K562 (cell line): ENCODE measurements around the gene LRP2BP. TPM values are rescaled to one million over a fixed set of nuclear protein-coding genes. Genes with fewer than 3 reads are reported as not detected.

Experiments used
- BMI1 ChIP-seq: fragments of 150-350 bp; IDR thresholded peaks from 2 replicates; pipeline ENCODE4 v1.6.1; 2014; ENCODE audit warnings: low read length
- BRD4 ChIP-seq: fragments of 200-600 bp; sonication (generic); IDR thresholded peaks from 2 replicates; pipeline ENCODE4 v1.6.1; 2017; ENCODE audit warnings: inconsistent platforms
- CXXC5 ChIP-seq: fragments of 250-450 bp; sonication (Bioruptor Pico); IDR thresholded peaks from 2 replicates; pipeline ENCODE4 v1.8.0; 2022; ENCODE audit warnings: inconsistent platforms, mild to moderate bottlenecking, moderate library complexity
- ETS2 ChIP-seq: IDR thresholded peaks from 2 replicates; pipeline ENCODE4 v1.6.1; 2016; ENCODE audit warnings: borderline replicate concordance, missing genetic modification characterization, mild to moderate bottlenecking, moderate library complexity, missing compliant biosample characterization; ENCODE audit not compliant: poor library complexity, severe bottlenecking
- GATAD2B ChIP-seq: fragments of 450-650 bp; IDR thresholded peaks from 2 replicates; pipeline ENCODE4 v1.6.1; 2017; ENCODE audit warnings: mild to moderate bottlenecking, borderline replicate concordance
- HCFC1 ChIP-seq: IDR thresholded peaks from 2 replicates; pipeline ENCODE4 v1.6.1; 2012; ENCODE audit warnings: low read depth, low read length, improper control_type of control experiment
- JUN ChIP-seq, 2 experiments: sonication (generic) in 1 of 2; formaldehyde crosslinking in 1 of 2; IDR thresholded peaks; 2 replicates each; pipeline versions ENCODE4 v1.6.1 to v1.8.0; 2012 to 2022; ENCODE audit warnings: borderline replicate concordance in 2 of 2, mild to moderate bottlenecking in 2 of 2, improper control_type of control experiment in 1 of 2, low read depth in 1 of 2, low read length in 1 of 2, missing genetic modification reagents in 1 of 2
- MIER1 ChIP-seq: fragments of 450-650 bp; IDR thresholded peaks from 2 replicates; pipeline ENCODE4 v1.6.1; 2016; ENCODE audit warnings: antibody characterized with exemption, mild to moderate bottlenecking, low read depth
- NFIX ChIP-seq: fragments of 250-450 bp; sonication (Bioruptor Pico); IDR thresholded peaks from 2 replicates; pipeline ENCODE4 v1.4.0; 2020; ENCODE audit warnings: low read depth, mild to moderate bottlenecking, moderate library complexity
- NR1H2 ChIP-seq: sonication (generic); formaldehyde crosslinking; IDR thresholded peaks from 2 replicates; pipeline ENCODE4 v1.4.0; 2020; ENCODE audit warnings: mild to moderate bottlenecking, missing genetic modification reagents
- POLR2AphosphoS5 ChIP-seq: IDR thresholded peaks from 2 replicates; pipeline ENCODE4 v1.6.1; 2011; ENCODE audit warnings: mild to moderate bottlenecking, low read depth, low read length, moderate library complexity; ENCODE audit not compliant: control insufficient read depth, insufficient read depth
- PRMT5 ChIP-seq: sonication (generic); formaldehyde crosslinking; IDR thresholded peaks from 2 replicates; pipeline ENCODE4 v1.5.0; 2020; ENCODE audit warnings: missing genetic modification reagents
- SETDB1 ChIP-seq: IDR thresholded peaks from one replicate; pipeline ENCODE4 v1.6.1; 2012; ENCODE audit warnings: low read length, control low read depth, inconsistent platforms
- TAF9B ChIP-seq: fragments of 450-650 bp; IDR thresholded peaks from 2 replicates; pipeline ENCODE4 v1.6.1; 2018; ENCODE audit warnings: mild to moderate bottlenecking; ENCODE audit not compliant: partially characterized antibody
- ZFX ChIP-seq: sonication (generic); formaldehyde crosslinking; IDR thresholded peaks from 2 replicates; pipeline ENCODE4 v1.8.0; 2022; ENCODE audit warnings: mild to moderate bottlenecking, missing genetic modification reagents, moderate library complexity
- ZNF165 ChIP-seq: fragments of 250-450 bp; sonication (Bioruptor Pico); IDR thresholded peaks from 2 replicates; pipeline ENCODE4 v1.4.0; 2020; ENCODE audit warnings: borderline replicate concordance
- ZNF263 ChIP-seq: sonication (generic); formaldehyde crosslinking; IDR thresholded peaks from 2 replicates; pipeline ENCODE4 v1.8.0; 2022; ENCODE audit warnings: mild to moderate bottlenecking, missing genetic modification reagents, borderline replicate concordance
- ZNF586 ChIP-seq: fragments of 450-650 bp; formaldehyde crosslinking; conservative IDR thresholded peaks from 2 replicates; pipeline ENCODE4 v1.4.0; 2020; ENCODE audit warnings: mild to moderate bottlenecking, moderate library complexity
- polyA plus RNA-seq, 8 experiments: library from polyadenylated mRNA; depleted of rRNA in 4 of 8; stranded (reverse) in 5 of 8; unstranded in 3 of 8; fragments of >200 nt; fragmentation: Nextera tagmentation in 2 of 8; fragmentation: Illumina TruSeq in 1 of 8; extraction: Ambion mirVana in 2 of 8; extraction: Trizol in 1 of 8; gene quantifications; 2 replicates each; pipeline versions ENCODE4 v1.2.1 to v1.2.3, GENCODE V29; 2011 to 2014; ENCODE audit warnings: inconsistent platforms in 1 of 8, missing spikeins in 1 of 8
- total RNA-seq, 7 experiments: library from RNA; depleted of rRNA in 6 of 7; stranded (reverse); fragments of >200 nt in 6 of 7; fragmentation: Illumina TruSeq in 2 of 7; extraction: Trizol in 2 of 7; gene quantifications; 2 replicates each; pipeline versions ENCODE4 v1.2.1 to v1.2.3, GENCODE V29; 2011 to 2021; ENCODE audit warnings: low replicate concordance in 1 of 7
- TF ChIP-seq, protein P1 (sequence below): sonication (generic); formaldehyde crosslinking; IDR thresholded peaks from 2 replicates; pipeline ENCODE4 v1.8.0; 2022; ENCODE audit warnings: missing genetic modification reagents, mild to moderate bottlenecking, borderline replicate concordance
- TF ChIP-seq, protein P2 (sequence below): fragments of 450-650 bp; formaldehyde crosslinking; IDR thresholded peaks from 2 replicates; pipeline ENCODE4 v1.4.0; 2020; ENCODE audit warnings: mild to moderate bottlenecking
- TF ChIP-seq, protein P3 (sequence below): fragments of 450-650 bp; IDR thresholded peaks from 2 replicates; pipeline ENCODE4 v1.6.1; 2016; ENCODE audit warnings: missing biosample characterization, missing genetic modification characterization
- TF ChIP-seq, protein P4 (sequence below): sonication (generic); formaldehyde crosslinking; IDR thresholded peaks from 2 replicates; pipeline ENCODE4 v1.8.1; 2023; ENCODE audit warnings: mild to moderate bottlenecking, missing genetic modification reagents
- TF ChIP-seq, protein P5 (sequence below): fragments of 450-650 bp; formaldehyde crosslinking; IDR thresholded peaks from 2 replicates; pipeline ENCODE4 v1.4.0; 2020; ENCODE audit warnings: mild to moderate bottlenecking, moderate library complexity

Gene LRP2BP
- total and polyA plus RNA-seq, 9 of the 15 experiments (the other 6 are each of a cell fraction or from before 2014, with no cell fraction given), result 0.42 to 2.1 (median 0.62) TPM

DNA sequence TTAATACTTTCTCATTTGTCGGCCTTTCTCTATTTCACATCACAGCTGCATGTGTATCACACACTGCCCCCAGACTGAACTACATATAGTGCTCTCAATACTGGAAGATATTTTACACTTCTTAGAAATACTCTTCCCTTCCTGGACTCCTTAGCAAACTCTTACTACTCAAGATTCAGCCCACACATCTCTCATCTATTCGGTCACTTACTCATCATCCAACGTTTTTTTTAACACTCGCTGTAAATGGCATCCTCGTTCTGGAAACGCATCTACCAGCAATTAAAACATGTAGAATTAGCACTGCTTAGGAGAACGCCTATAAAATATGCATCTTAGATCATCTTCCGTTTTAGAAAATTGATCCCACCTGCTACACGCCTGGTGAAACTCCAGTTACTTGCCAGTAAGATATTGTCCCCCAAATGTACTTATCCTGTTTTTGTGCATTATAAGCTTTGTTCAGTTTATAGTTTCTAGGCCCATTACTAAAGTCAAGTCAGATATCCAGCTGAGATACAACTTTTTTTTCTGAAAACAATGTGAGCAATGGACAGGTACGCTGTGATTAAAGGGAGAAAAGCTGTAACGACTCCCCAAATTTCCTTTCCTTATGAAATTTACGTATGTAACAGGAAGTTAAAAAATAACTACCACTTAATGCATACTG lies 1.0 kb downstream of the LRP2BP start (continued):
- TF ChIP-seq, protein P1, sequence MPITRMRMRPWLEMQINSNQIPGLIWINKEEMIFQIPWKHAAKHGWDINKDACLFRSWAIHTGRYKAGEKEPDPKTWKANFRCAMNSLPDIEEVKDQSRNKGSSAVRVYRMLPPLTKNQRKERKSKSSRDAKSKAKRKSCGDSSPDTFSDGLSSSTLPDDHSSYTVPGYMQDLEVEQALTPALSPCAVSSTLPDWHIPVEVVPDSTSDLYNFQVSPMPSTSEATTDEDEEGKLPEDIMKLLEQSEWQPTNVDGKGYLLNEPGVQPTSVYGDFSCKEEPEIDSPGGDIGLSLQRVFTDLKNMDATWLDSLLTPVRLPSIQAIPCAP (CRISPR knock-in tag), result no peak
- TF ChIP-seq, protein P2, sequence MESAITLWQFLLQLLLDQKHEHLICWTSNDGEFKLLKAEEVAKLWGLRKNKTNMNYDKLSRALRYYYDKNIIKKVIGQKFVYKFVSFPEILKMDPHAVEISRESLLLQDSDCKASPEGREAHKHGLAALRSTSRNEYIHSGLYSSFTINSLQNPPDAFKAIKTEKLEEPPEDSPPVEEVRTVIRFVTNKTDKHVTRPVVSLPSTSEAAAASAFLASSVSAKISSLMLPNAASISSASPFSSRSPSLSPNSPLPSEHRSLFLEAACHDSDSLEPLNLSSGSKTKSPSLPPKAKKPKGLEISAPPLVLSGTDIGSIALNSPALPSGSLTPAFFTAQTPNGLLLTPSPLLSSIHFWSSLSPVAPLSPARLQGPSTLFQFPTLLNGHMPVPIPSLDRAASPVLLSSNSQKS, result no peak
- no peak for TF ChIP-seq ZNF165 (CRISPR knock-in tag)
- no peak for TF ChIP-seq ETS2
- TF ChIP-seq GATAD2B, result no peak
- TF ChIP-seq, protein P3, sequence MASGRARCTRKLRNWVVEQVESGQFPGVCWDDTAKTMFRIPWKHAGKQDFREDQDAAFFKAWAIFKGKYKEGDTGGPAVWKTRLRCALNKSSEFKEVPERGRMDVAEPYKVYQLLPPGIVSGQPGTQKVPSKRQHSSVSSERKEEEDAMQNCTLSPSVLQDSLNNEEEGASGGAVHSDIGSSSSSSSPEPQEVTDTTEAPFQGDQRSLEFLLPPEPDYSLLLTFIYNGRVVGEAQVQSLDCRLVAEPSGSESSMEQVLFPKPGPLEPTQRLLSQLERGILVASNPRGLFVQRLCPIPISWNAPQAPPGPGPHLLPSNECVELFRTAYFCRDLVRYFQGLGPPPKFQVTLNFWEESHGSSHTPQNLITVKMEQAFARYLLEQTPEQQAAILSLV (tag), result no peak
- TF ChIP-seq HCFC1, result no peak
- no peak for TF ChIP-seq SETDB1
- no peak for TF ChIP-seq BRD4
- TF ChIP-seq, protein P4, sequence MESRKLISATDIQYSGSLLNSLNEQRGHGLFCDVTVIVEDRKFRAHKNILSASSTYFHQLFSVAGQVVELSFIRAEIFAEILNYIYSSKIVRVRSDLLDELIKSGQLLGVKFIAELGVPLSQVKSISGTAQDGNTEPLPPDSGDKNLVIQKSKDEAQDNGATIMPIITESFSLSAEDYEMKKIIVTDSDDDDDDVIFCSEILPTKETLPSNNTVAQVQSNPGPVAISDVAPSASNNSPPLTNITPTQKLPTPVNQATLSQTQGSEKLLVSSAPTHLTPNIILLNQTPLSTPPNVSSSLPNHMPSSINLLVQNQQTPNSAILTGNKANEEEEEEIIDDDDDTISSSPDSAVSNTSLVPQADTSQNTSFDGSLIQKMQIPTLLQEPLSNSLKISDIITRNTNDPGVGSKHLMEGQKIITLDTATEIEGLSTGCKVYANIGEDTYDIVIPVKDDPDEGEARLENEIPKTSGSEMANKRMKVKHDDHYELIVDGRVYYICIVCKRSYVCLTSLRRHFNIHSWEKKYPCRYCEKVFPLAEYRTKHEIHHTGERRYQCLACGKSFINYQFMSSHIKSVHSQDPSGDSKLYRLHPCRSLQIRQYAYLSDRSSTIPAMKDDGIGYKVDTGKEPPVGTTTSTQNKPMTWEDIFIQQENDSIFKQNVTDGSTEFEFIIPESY (CRISPR knock-in tag), result no peak
- TF ChIP-seq MIER1, result no peak
- TF ChIP-seq TAF9B, result no peak
- TF ChIP-seq ZNF586 (CRISPR knock-in tag), result no peak
- TF ChIP-seq NR1H2, result no peak
- TF ChIP-seq ZFX (CRISPR knock-in tag), result 0 out of 2 replicates have a peak, but pooled peaks have one; percentile 14
- TF ChIP-seq BMI1, result no peak
- TF ChIP-seq, protein P5, sequence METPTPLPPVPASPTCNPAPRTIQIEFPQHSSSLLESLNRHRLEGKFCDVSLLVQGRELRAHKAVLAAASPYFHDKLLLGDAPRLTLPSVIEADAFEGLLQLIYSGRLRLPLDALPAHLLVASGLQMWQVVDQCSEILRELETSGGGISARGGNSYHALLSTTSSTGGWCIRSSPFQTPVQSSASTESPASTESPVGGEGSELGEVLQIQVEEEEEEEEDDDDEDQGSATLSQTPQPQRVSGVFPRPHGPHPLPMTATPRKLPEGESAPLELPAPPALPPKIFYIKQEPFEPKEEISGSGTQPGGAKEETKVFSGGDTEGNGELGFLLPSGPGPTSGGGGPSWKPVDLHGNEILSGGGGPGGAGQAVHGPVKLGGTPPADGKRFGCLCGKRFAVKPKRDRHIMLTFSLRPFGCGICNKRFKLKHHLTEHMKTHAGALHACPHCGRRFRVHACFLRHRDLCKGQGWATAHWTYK (CRISPR knock-in tag), result no peak
- TF ChIP-seq ZNF263, result no peak
- TF ChIP-seq NFIX, result no peak
- no peak for TF ChIP-seq POLR2AphosphoS5
- no peak for TF ChIP-seq PRMT5
- TF ChIP-seq JUN (IDR thresholded peaks at IDR 0.05; ENCODE audit: borderline replicate concordance, low read depth, low read length), result no peak
- no peak for TF ChIP-seq JUN (CRISPR knock-in tag; IDR thresholded peaks at IDR 0.05; ENCODE audit: borderline replicate concordance)
- TF ChIP-seq CXXC5, result no peak
